Left ventricle myocardium inferior (tissue), 1 donor: ENCODE data around the gene BCDIN3D. TPM values are rescaled to one million over a fixed set of nuclear protein-coding genes. Genes with fewer than 3 reads are reported as not detected.

Experiments
- DNase-seq: peaks from one replicate; pipeline ENCODE4 v3.0.0-alpha.2; 2020
- H3K27ac ChIP-seq: fragments of 200-600 bp; replicated peaks from 2 replicates; pipeline ENCODE4 v1.8.0; 2021
- H3K27me3 ChIP-seq: fragments of 200-600 bp; 2 replicates; pipeline ENCODE4 v1.8.0; 2021; ENCODE audit warnings: low read depth
- H3K36me3 ChIP-seq: fragments of 200-600 bp; 2 replicates; pipeline ENCODE4 v1.8.0; 2021
- H3K4me1 ChIP-seq: fragments of 200-600 bp; 2 replicates; pipeline ENCODE4 v1.8.0; 2021
- H3K4me3 ChIP-seq: fragments of 200-600 bp; 2 replicates; pipeline ENCODE4 v1.8.0; 2021; ENCODE audit warnings: mild to moderate bottlenecking, moderate library complexity
- H3K9me3 ChIP-seq: fragments of 200-600 bp; replicated peaks from 2 replicates; pipeline ENCODE4 v1.8.0; 2021
- intact Hi-C: fragments of 100-400 bp; cut with micrococcal nuclease; formaldehyde crosslinking; loops from one replicate; pipeline ENCODE4 v1.11.0; 2022
- total RNA-seq: library from RNA; stranded (reverse); fragmentation: NEBNext Ultra II Directional; extraction: Animal tissue kit (Norgen Biotek cat#: 25700); gene quantifications from one replicate; pipeline ENCODE4 v1.2.1, GENCODE V29; 2021
- TF ChIP-seq, protein P1 (sequence below): fragments of 200-600 bp; IDR thresholded peaks from 2 replicates; pipeline ENCODE4 v1.8.0; 2021; ENCODE audit warnings: antibody characterized with exemption, mild to moderate bottlenecking, borderline replicate concordance
- donor health status: DM: no; HTN: yes; CAD: no; lungs with severe emphysema.

The BCDIN3D gene
- total RNA-seq, 1 donor from 2014 or later = 2.9 TPM

DNA sequence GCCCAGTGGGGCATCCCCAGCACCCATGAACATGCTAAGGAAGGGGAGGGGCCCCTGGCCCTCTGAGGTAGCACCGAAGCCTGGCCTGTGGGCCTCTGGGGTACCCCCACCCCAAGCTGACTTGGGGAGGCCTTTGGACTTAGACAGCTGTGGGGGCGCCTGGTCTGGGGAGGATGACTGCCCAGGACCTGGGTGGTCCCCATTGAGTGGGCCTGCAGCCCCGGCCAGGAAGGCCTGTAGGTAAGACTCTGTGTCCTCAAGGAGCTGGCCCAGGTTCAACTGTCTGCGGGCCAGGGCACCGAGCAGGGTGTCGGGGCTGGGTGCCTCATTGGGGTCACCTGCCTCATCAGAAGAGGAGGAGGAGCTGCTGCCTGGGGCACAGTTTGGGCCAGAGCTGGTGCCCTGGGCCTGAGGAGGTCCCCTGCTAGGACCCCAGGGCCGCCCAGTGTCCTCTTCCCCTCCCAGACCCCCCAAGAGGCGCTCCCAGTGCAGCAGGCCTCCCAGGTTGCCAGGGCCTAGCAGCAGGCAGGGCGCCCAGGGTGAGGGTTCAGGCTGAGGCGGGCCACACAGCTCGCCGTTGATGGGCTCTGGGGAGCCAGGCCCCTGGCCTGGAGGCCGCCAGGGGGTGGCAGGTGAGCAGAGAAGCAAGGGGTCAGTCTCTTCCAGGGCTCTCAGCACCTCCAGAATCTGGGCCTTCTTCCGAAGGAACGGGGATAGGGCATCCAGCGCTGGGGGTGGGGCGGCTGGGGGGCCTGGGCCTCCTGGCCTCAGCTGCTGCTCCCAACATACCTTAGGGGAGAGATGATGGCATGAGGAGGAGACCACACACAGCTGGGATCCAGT lies 46.1 kb downstream of the BCDIN3D start:
- Histone ChIP-seq H3K4me1 (peaks cover 23% of the 10 kb centered on the region), H3K4me3 (no peak overlapping the region), H3K36me3 (peaks cover 89% of the 10 kb centered on the region), H3K27ac (no peak overlapping the region), H3K27me3 (no peaks in the 10 kb centered on the region), H3K9me3 (no peaks in the 10 kb centered on the region)
- intact Hi-C loops = no loop called here
- TF ChIP-seq, protein P1, sequence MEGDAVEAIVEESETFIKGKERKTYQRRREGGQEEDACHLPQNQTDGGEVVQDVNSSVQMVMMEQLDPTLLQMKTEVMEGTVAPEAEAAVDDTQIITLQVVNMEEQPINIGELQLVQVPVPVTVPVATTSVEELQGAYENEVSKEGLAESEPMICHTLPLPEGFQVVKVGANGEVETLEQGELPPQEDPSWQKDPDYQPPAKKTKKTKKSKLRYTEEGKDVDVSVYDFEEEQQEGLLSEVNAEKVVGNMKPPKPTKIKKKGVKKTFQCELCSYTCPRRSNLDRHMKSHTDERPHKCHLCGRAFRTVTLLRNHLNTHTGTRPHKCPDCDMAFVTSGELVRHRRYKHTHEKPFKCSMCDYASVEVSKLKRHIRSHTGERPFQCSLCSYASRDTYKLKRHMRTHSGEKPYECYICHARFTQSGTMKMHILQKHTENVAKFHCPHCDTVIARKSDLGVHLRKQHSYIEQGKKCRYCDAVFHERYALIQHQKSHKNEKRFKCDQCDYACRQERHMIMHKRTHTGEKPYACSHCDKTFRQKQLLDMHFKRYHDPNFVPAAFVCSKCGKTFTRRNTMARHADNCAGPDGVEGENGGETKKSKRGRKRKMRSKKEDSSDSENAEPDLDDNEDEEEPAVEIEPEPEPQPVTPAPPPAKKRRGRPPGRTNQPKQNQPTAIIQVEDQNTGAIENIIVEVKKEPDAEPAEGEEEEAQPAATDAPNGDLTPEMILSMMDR = no peak
- DNase-seq = no peak

DNA sequence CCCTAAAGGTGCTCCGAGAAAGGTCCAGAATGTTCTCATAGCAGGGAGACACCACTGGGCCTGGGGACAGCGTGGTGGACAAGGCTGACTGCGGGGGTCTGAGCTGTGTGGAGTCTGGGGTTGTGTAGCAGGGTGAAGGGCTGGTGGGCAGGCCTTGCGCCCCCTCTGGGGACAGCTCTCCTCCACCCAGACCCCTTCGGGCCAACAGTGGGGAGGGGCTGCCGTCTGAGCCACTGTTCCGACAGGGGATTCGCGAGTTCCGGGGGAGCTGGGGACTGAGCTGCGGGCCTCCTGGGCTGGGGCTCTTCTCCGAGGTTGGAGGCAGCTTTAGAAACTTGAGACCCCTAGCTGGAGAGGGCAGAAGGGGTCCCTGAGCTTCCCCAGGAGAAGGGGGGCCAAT lies 46.8 kb downstream of the BCDIN3D start:
- TF ChIP-seq, protein P1 = no peak

DNA sequence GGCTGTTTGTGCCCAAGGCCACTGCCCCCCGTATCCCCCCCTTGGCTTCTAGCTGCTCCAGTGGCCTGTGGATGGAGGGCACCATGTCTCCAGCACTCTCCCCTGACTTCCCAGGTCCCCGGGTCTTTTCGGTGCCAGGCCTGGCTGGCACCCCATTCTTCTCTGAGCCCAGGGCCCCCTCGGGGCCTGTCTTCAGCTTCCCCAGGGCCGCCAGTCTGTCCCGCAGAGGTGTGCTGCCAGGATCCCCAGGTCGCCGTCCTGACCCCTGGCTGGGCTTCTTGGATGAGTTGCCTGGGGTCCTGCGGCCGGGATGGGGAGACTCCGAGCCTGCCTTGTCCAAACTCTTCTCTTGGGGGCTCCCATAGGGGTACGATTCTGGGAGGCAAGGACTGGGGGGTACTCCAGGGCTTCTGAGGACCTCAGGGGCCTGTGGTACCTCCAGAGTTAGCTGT lies 47.2 kb downstream of the BCDIN3D start:
- DNase-seq = no peak
- intact Hi-C loops = no loop called here
- H3K4me1 ChIP-seq = peaks cover 12% of the 10 kb centered on the region
- no peaks in the 10 kb centered on the region for H3K27me3 ChIP-seq
- TF ChIP-seq, protein P1 = no peak
- peaks cover 91% of the 10 kb centered on the region for H3K36me3 ChIP-seq
- no peaks in the 10 kb centered on the region for H3K9me3 ChIP-seq
- H3K4me3 ChIP-seq = no peak overlapping the region
- no peak overlapping the region for H3K27ac ChIP-seq

More for the DNA sequence above, 46.8 kb downstream of the BCDIN3D start:
- Histone ChIP-seq H3K9me3 (no peaks in the 10 kb centered on the region), H3K36me3 (peaks cover 89% of the 10 kb centered on the region), H3K27ac (no peak overlapping the region), H3K27me3 (no peaks in the 10 kb centered on the region), H3K4me3 (no peak overlapping the region), H3K4me1 (peaks cover 16% of the 10 kb centered on the region)
- no peak for DNase-seq
- intact Hi-C loops = no loop called here

DNA sequence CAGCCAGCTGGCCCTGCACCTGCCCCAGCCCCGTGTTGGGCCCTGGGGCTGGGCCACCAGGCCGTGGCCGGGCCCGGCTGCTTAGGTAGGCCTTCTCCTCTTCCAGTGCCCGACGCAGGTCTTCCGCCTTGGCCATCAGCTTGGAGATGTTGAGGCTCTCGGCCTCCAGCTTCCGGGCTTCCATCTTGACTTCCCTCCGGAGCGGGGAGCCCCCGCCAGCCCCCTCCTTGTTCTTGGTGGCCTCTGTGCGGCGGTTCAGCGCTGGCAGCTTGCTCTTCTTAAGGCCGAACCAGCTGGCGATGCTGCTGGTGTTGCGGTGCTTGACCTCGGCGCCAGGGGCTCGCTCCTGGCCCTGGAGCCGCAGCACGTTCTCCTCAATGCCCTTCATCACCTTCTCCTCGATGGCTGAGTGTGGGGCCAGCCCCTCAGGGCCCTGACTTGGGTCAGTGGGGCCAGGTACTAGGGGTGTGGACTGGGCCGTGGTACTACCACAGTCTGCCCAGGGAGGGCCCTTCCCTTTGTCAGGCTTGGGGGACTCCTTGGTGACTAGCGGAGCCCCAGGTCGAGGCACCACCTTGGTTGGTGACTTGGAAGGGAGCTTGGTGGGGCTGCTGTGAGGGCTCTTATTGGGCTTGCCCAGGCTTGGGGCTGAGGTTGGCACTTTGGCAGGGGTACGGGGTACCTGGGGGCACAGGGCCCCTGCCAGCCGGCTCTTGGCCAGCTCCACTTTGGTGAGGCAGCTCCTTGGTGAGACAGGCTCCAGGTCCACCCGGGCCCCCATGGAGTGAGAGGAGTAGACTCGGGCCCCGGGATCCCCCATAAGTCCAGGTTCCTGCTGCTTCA lies 47.9 kb downstream of the BCDIN3D start:
- intact Hi-C loops = no loop called here
- no peak for DNase-seq
- H3K27me3 ChIP-seq = no peaks in the 10 kb centered on the region
- H3K36me3 ChIP-seq = peaks cover 90% of the 10 kb centered on the region
- no peak overlapping the region for H3K27ac ChIP-seq
- TF ChIP-seq, protein P1 = no peak
- no peak overlapping the region for H3K4me3 ChIP-seq
- H3K4me1 ChIP-seq = peaks cover 5% of the 10 kb centered on the region
- no peaks in the 10 kb centered on the region for H3K9me3 ChIP-seq

DNA sequence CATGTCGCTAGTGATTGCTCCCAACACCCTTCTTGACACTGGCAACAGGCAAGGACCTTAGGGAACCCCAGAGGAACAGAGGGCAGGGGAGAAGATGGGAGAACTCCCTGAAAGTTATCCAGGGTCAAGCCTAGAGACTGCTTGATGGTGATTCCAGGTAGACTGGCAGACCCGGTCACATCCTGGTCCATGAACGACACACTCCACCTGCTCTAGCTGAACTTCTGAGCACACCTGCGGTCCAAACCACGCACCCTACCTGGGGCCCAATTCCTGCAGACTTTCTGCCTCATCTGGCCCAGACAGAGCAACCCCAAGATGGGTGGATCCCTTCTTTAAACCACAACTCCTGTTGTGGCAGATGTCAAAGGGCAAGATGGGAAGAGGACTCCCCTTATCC lies 48.9 kb downstream of the BCDIN3D start:
- H3K9me3 ChIP-seq = no peaks in the 10 kb centered on the region
- H3K4me3 ChIP-seq = no peak overlapping the region
- TF ChIP-seq, protein P1 = no peak
- intact Hi-C loops = no loop called here
- H3K27ac ChIP-seq = no peak overlapping the region
- peaks cover 93% of the 10 kb centered on the region for H3K36me3 ChIP-seq
- H3K4me1 ChIP-seq = no peaks in the 10 kb centered on the region
- DNase-seq = no peak
- H3K27me3 ChIP-seq = no peaks in the 10 kb centered on the region
